Neuronal stem cell (in vitro differentiated cells): ENCODE data around the gene CSNK2B.

Source experiments
- DNase-seq: peaks from one replicate; pipeline ENCODE4 v3.0.0-alpha.2; 2013; ENCODE audit warnings: low spot score
- H2AFZ ChIP-seq: one replicate; pipeline ENCODE4 v1.6.1; 2013; ENCODE audit warnings: mild to moderate bottlenecking, low read length, inconsistent platforms
- H2AK5ac ChIP-seq: 2 replicates; pipeline ENCODE4 v1.6.1; 2013; ENCODE audit warnings: low read depth, mild to moderate bottlenecking, inconsistent platforms, low read length, moderate library complexity, mixed read lengths
- H2BK120ac ChIP-seq: 2 replicates; pipeline ENCODE4 v1.6.1; 2013; ENCODE audit warnings: low read depth, mild to moderate bottlenecking, inconsistent platforms, low read length, moderate library complexity, mixed read lengths
- H2BK12ac ChIP-seq: one replicate; pipeline ENCODE4 v1.6.1; 2013; ENCODE audit warnings: low read length, inconsistent platforms
- H2BK15ac ChIP-seq: 2 replicates; pipeline ENCODE4 v1.6.1; 2013; ENCODE audit warnings: mild to moderate bottlenecking, low read length, inconsistent platforms, mixed read lengths
- H2BK5ac ChIP-seq: one replicate; pipeline ENCODE4 v1.6.1; 2013; ENCODE audit warnings: inconsistent platforms, mild to moderate bottlenecking, low read length, moderate library complexity
- H3K14ac ChIP-seq: one replicate; pipeline ENCODE4 v1.6.1; 2013; ENCODE audit warnings: low read length, inconsistent platforms
- H3K18ac ChIP-seq: 2 replicates; pipeline ENCODE4 v1.6.1; 2013; ENCODE audit warnings: low read length, inconsistent platforms
- H3K23ac ChIP-seq: 2 replicates; pipeline ENCODE4 v1.6.1; 2013; ENCODE audit warnings: low read depth, mild to moderate bottlenecking, mixed read lengths, low read length, inconsistent platforms; ENCODE audit not compliant: poor library complexity
- H3K27ac ChIP-seq: replicated peaks from 3 replicates; pipeline ENCODE4 v1.5.1; 2013; ENCODE audit warnings: low read length, inconsistent platforms
- H3K27me3 ChIP-seq, 3 experiments: 2 replicates each; pipeline ENCODE4 v1.6.1; 2013; ENCODE audit warnings: low read length in 3 of 3, mild to moderate bottlenecking in 2 of 3, inconsistent platforms in 1 of 3, low read depth in 1 of 3, mixed read lengths in 1 of 3, moderate library complexity in 1 of 3; ENCODE audit not compliant: control insufficient read depth in 3 of 3, insufficient read depth in 3 of 3
- H3K36me3 ChIP-seq, 2 donors: replicated peaks in 1 of 2; 2 replicates each; pipeline ENCODE4 v1.6.1; 2013; ENCODE audit warnings: low read length in 2 of 2; ENCODE audit not compliant: control insufficient read depth in 2 of 2, insufficient read depth in 2 of 2
- H3K4ac ChIP-seq: 2 replicates; pipeline ENCODE4 v1.6.1; 2013; ENCODE audit warnings: inconsistent platforms, mild to moderate bottlenecking, low read length, moderate library complexity
- H3K4me1 ChIP-seq, 2 donors: 1 replicate in 1 of 2; 2 replicates in 1 of 2; pipeline ENCODE4 v1.6.1; 2013; ENCODE audit warnings: low read length in 2 of 2, low read depth in 1 of 2; ENCODE audit not compliant: control insufficient read depth in 2 of 2, insufficient read depth in 1 of 2
- H3K4me2 ChIP-seq: one replicate; pipeline ENCODE4 v1.6.1; 2013; ENCODE audit warnings: mild to moderate bottlenecking, low read length, inconsistent platforms; ENCODE audit not compliant: insufficient read depth, poor library complexity, severe bottlenecking
- H3K4me3 ChIP-seq, 2 donors: 2 replicates each; pipeline ENCODE4 v1.5.1; 2013; ENCODE audit warnings: low read length in 2 of 2, mild to moderate bottlenecking in 2 of 2, inconsistent platforms in 1 of 2, moderate library complexity in 1 of 2
- H3K79me1 ChIP-seq: one replicate; pipeline ENCODE4 v1.6.1; 2013; ENCODE audit warnings: low read depth, mild to moderate bottlenecking, inconsistent platforms, low read length, moderate library complexity
- H3K9ac ChIP-seq: one replicate; pipeline ENCODE4 v1.6.1; 2013; ENCODE audit warnings: mild to moderate bottlenecking, low read depth, low read length, inconsistent platforms; ENCODE audit not compliant: poor library complexity
- H3K9me3 ChIP-seq, 2 donors: replicated peaks in 1 of 2; 2 replicates each; pipeline versions ENCODE3 to v1.6.1; 2013; ENCODE audit warnings: low read length in 2 of 2, mild to moderate bottlenecking in 2 of 2, inconsistent platforms in 1 of 2, low read depth in 1 of 2, mixed read lengths in 1 of 2, moderate library complexity in 1 of 2; ENCODE audit not compliant: control insufficient read depth in 2 of 2, insufficient read depth in 1 of 2
- H4K8ac ChIP-seq: one replicate; pipeline ENCODE4 v1.6.1; 2013; ENCODE audit warnings: low read depth, mild to moderate bottlenecking, inconsistent platforms, low read length, moderate library complexity
- H4K91ac ChIP-seq: one replicate; pipeline ENCODE4 v1.6.1; 2013; ENCODE audit warnings: low read length, low read depth, mild to moderate bottlenecking, inconsistent platforms; ENCODE audit not compliant: poor library complexity
- WGBS, 2 donors: extraction: QIAGEN DNeasy Blood & Tissue Kit; methylation state at CpG; one replicate each; pipeline ENCODE4 v1.1.7; 2013; ENCODE audit warnings: missing lambda C conversion rate in 2 of 2, mixed read lengths in 1 of 2; ENCODE audit not compliant: insufficient read length in 2 of 2, insufficient replicate concordance in 1 of 2; ENCODE audit errors: extremely low coverage in 2 of 2; 5-methylcytosine and 5-hydroxymethylcytosine counted together

Gene CSNK2B

DNA sequence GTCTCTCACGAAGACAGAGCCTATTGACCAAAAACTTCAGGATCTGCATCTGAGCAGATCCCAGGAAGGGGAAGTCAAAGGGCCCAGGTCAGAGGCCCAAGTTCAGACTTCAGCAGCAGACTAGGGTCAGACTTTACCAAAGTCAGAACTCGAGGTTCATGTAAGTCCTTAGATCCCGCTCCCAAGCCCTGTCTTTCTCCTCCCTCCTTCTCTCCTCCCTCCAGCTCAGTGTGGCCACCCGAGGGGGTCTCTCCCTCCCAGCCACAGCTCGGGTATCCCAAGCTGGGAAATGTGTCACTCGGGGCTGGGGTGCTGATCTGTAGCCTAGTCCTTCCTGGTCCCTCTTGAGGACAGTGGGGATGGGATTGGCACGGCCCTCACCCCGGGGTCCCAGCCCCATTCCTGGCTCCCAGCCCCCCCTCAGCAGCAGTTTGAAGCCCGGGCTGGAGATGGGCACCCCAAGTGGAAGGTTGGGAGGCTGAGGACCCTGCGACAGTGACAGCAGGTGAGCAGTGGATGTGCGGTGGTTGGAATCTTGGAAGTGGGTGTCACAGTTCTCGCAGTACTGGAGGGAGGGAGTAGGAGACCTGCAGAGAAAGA is 3.7 kb upstream of the CSNK2B start:
- H3K36me3 ChIP-seq: peaks cover 10 to 61% of the 10 kb centered on the region in 2 donors
- H2BK12ac ChIP-seq: no peak overlapping the region
- H3K79me1 ChIP-seq: peaks cover 13% of the 10 kb centered on the region
- no CpG with 5 or more reads among the region's 12 CpGs for WGBS, 2 donors
- peaks cover 27 to 29% of the 10 kb centered on the region in 2 donors for H3K4me1 ChIP-seq
- no peak for DNase-seq
- no peak overlapping the region for H4K91ac ChIP-seq
- no peak overlapping the region for H4K8ac ChIP-seq
- no peak overlapping the region for H2BK5ac ChIP-seq
- no peak overlapping the region for H3K4ac ChIP-seq
- H3K14ac ChIP-seq: no peak overlapping the region
- no peak overlapping the region for H3K18ac ChIP-seq
- H3K9me3 ChIP-seq: no peaks in the 10 kb centered on the region
- no peak overlapping the region for H2BK15ac ChIP-seq
- H3K27me3 ChIP-seq: no peaks in the 10 kb centered on the region
- H3K23ac ChIP-seq: no peak overlapping the region
- H3K4me2 ChIP-seq: no peak overlapping the region
- no peak overlapping the region for H2BK120ac ChIP-seq
- no peak overlapping the region for H3K27ac ChIP-seq
- no peak overlapping the region for H3K9ac ChIP-seq
- H3K4me3 ChIP-seq: no peak overlapping the region
- no peak overlapping the region for H2AFZ ChIP-seq
- H2AK5ac ChIP-seq: no peak overlapping the region

GRCh38 chr6:31663126-31663960 is 2.5 kb upstream of the CSNK2B start:
- DNase-seq: no peak
- H2BK5ac ChIP-seq: no peak overlapping the region
- H2BK12ac ChIP-seq: no peak overlapping the region
- H3K27ac ChIP-seq: no peak overlapping the region
- H2AK5ac ChIP-seq: peak overlapping the region; percentile 20
- H3K27me3 ChIP-seq: no peaks in the 10 kb centered on the region
- peaks cover 26 to 28% of the 10 kb centered on the region in 2 donors for H3K4me1 ChIP-seq
- no peak overlapping the region for H3K18ac ChIP-seq
- H3K14ac ChIP-seq: no peak overlapping the region
- H3K4me2 ChIP-seq: peak overlapping the region; percentile 49
- H2BK120ac ChIP-seq: no peak overlapping the region
- H2BK15ac ChIP-seq: no peak overlapping the region
- no CpG with 5 or more reads among the region's 9 CpGs for WGBS, 2 donors
- H2AFZ ChIP-seq: no peak overlapping the region
- H4K8ac ChIP-seq: no peak overlapping the region
- peaks cover 11% of the 10 kb centered on the region for H3K79me1 ChIP-seq
- H3K9me3 ChIP-seq: no peaks in the 10 kb centered on the region
- H3K9ac ChIP-seq: no peak overlapping the region
- no peak overlapping the region for H4K91ac ChIP-seq
- peaks cover 16 to 61% of the 10 kb centered on the region in 2 donors for H3K36me3 ChIP-seq
- no peak overlapping the region for H3K23ac ChIP-seq
- H3K4me3 ChIP-seq: peak overlapping the region in 1 of 2 donors; percentile 92
- no peak overlapping the region for H3K4ac ChIP-seq

GRCh38 chr6:31663961-31664789 is 1.7 kb upstream of the CSNK2B start:
- DNase-seq: no peak
- no CpG with 5 or more reads among the region's 17 CpGs for WGBS, 2 donors

More at GRCh38 chr6:31663961-31664789, 1.7 kb upstream of the CSNK2B start:
- peak overlapping the region; percentile 20 for H2AK5ac ChIP-seq
- H2BK15ac ChIP-seq: no peak overlapping the region
- H3K4me1 ChIP-seq: peaks cover 21 to 22% of the 10 kb centered on the region in 2 donors
- H3K36me3 ChIP-seq: peaks cover 24 to 61% of the 10 kb centered on the region in 2 donors
- H4K8ac ChIP-seq: no peak overlapping the region
- no peak overlapping the region for H2BK12ac ChIP-seq
- H2AFZ ChIP-seq: peak overlapping the region; percentile 84
- H2BK5ac ChIP-seq: no peak overlapping the region
- H3K4ac ChIP-seq: no peak overlapping the region
- H4K91ac ChIP-seq: no peak overlapping the region
- H3K9me3 ChIP-seq: no peaks in the 10 kb centered on the region
- peak overlapping the region; percentile 49 for H3K4me2 ChIP-seq
- H3K18ac ChIP-seq: no peak overlapping the region
- peaks cover 7% of the 10 kb centered on the region for H3K79me1 ChIP-seq
- no peaks in the 10 kb centered on the region for H3K27me3 ChIP-seq
- peak overlapping the region; percentile 93 for H3K27ac ChIP-seq
- H3K23ac ChIP-seq: no peak overlapping the region
- peak overlapping the region; percentile 92 to 95 for H3K4me3 ChIP-seq
- H3K14ac ChIP-seq: no peak overlapping the region
- no peak overlapping the region for H3K9ac ChIP-seq
- H2BK120ac ChIP-seq: no peak overlapping the region
